Mucosa of descending colon (tissue), 3 donors: ENCODE results near the gene BCCIP. TPM values are rescaled to one million over a fixed set of nuclear protein-coding genes. Genes with fewer than 3 reads are reported as not detected.

Experiments
- ATAC-seq: fragments of 200-7000 bp; cut with Tn5 transposase; one replicate; pipeline ENCODE4 v1.9.1; 2020; ENCODE audit warnings: mild to moderate bottlenecking, moderate library complexity
- DNase-seq, 3 donors: peaks; one replicate each; pipeline ENCODE4 v3.0.0-alpha.2; 2020
- H3K36me3 ChIP-seq: fragments of 200-600 bp; one replicate; pipeline ENCODE4 v1.8.0; 2021; ENCODE audit warnings: low read depth, mild to moderate bottlenecking
- H3K4me1 ChIP-seq: fragments of 200-600 bp; one replicate; pipeline ENCODE4 v1.8.0; 2021; ENCODE audit warnings: low read depth, mild to moderate bottlenecking
- H3K4me3 ChIP-seq: fragments of 200-600 bp; one replicate; pipeline ENCODE4 v1.8.0; 2021; ENCODE audit warnings: mild to moderate bottlenecking
- H3K9me3 ChIP-seq: fragments of 200-600 bp; one replicate; pipeline ENCODE4 v1.8.0; 2021; ENCODE audit warnings: mild to moderate bottlenecking
- intact Hi-C, 2 donors: fragments of 100-400 bp; cut with DNase I in 1 of 2; cut with micrococcal nuclease in 1 of 2; formaldehyde crosslinking; loops; one replicate each; pipeline versions ENCODE4 v1.11.0 to v1.11.1; 2022; cut with DNase I, micrococcal nuclease
- total RNA-seq, 3 donors: library from RNA; stranded (reverse); fragmentation: NEBNext Ultra II Directional in 2 of 3; extraction: Animal tissue kit (Norgen Biotek cat#: 25700) in 2 of 3; gene quantifications; one replicate each; pipeline versions ENCODE4 v1.2.1 to v1.2.4, GENCODE V29; 2021 to 2023
- TF ChIP-seq, protein P1 (sequence below): fragments of 200-600 bp; IDR thresholded peaks from one replicate; pipeline ENCODE4 v1.8.0; 2022; ENCODE audit warnings: antibody characterized with exemption, mild to moderate bottlenecking
- donor health status: DM: no; HTN: no; CAD: no; lungs with moderate emphysema.
- donor health status: DM: no; HTN: no; CAD: no.
- donor health status: DM: no; HTN: yes; CAD: no.

Gene BCCIP
- total RNA-seq, 3 donors from 2014 or later: 30.7 to 48.2 (median 41.1) TPM

DNA sequence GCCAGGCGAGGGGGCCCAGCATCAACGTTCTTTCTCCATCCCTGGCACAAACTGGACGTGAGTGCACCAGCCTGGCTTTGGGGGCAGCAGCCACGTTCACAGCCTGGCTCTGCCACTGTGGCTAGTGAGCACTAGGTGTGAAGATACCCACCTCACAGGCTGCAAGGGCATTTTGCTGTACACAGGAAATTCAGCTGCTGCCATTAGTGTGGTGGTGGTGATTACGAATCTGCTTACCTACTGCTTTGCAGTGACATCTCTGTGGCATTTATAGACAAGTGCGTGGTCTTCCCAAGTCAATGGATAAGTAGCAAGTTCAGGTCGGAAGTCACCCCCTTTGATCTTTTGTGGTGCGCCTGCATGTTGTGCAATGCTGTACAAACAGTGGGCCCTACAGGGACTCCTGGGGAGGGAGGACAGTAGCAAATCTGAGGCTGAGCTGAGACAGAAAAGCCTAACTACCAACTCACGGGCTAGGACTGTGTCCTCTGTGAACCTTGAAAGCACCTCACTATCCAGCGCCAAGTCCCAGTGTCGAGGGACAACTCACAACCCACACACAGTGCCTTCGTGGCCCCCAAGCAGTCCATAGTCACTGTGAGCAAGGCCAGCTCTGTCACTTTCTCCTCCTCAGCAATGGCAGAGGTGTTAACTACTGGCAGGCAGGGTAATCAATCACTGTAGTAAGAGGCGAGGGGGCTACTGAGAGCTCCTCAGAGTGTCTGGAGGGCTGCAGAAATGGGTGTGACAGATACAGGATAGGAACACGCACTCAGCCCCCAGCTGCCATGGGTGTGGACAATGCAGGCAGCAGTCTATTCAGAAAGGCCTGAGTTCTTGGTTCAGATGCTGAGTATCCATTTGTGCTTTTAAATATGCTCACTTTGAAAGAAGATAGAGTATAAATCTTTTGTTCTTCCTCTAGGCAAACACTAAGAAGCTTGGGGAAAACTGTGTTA lies 30.7 kb upstream of the BCCIP start:
- TF ChIP-seq, protein P1, sequence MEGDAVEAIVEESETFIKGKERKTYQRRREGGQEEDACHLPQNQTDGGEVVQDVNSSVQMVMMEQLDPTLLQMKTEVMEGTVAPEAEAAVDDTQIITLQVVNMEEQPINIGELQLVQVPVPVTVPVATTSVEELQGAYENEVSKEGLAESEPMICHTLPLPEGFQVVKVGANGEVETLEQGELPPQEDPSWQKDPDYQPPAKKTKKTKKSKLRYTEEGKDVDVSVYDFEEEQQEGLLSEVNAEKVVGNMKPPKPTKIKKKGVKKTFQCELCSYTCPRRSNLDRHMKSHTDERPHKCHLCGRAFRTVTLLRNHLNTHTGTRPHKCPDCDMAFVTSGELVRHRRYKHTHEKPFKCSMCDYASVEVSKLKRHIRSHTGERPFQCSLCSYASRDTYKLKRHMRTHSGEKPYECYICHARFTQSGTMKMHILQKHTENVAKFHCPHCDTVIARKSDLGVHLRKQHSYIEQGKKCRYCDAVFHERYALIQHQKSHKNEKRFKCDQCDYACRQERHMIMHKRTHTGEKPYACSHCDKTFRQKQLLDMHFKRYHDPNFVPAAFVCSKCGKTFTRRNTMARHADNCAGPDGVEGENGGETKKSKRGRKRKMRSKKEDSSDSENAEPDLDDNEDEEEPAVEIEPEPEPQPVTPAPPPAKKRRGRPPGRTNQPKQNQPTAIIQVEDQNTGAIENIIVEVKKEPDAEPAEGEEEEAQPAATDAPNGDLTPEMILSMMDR: no peak
- H3K4me3 ChIP-seq: no peak overlapping the region
- H3K36me3 ChIP-seq: no peaks in the 10 kb centered on the region
- no peaks in the 10 kb centered on the region for H3K9me3 ChIP-seq
- ATAC-seq (no peak), DNase-seq (no peak)
- no peaks in the 10 kb centered on the region for H3K4me1 ChIP-seq
- intact Hi-C loops: no loop called here

DNA sequence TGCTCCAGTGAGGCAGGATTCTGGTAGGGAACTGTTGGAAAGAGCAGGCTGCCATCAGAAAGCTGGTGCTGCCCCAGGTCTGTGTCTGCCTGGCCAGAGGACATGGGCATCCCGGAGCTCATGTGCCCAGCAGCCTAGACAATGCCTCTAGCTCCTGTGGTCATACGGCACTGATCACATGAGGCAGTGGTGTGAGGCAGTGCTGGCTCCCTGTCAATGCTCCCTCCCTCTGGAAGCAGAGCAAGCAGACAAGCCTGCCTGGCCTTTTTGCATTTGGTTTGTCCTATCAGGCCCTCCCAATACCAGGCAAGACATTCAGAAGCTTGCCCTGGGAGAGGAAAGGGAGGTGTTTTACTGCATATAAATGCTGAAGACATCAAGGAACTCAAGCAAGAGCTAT lies 28.2 kb upstream of the BCCIP start:
- intact Hi-C loops: no loop called here
- no peaks in the 10 kb centered on the region for H3K36me3 ChIP-seq

DNA sequence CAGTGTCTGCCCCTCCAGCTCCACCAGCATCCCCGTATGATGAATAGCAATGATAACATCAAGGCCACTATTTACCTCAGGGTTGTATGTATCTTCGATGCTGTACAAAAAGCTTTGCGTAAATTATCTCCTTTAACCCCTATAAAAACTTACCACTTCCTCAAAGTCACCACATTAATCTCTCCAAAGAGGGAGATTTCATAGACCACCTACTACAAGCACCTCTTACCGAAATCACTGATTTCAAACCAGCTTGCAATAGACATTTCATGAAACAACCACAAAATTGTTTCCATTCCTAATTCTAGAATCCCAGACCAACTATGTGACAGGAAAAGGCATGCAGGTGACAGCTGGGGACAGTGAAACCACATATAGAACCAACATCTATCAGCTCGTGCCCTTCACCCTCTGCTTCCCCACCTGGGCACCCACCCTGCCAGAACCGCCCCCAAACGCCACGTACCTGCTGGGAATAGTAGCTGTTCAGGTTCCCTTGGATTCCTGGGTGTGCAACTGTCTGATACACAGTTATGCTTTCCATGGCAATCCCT lies 27.6 kb upstream of the BCCIP start:
- H3K9me3 ChIP-seq: no peaks in the 10 kb centered on the region
- H3K4me3 ChIP-seq: no peak overlapping the region
- no peaks in the 10 kb centered on the region for H3K4me1 ChIP-seq
- TF ChIP-seq, protein P1: no peak
- H3K36me3 ChIP-seq: no peaks in the 10 kb centered on the region
- DNase-seq (no peak), ATAC-seq (no peak)
- intact Hi-C loops: no loop called here

More for the DNA sequence above, 28.2 kb upstream of the BCCIP start:
- TF ChIP-seq, protein P1: no peak
- DNase-seq (no peak), ATAC-seq (no peak)
- Histone ChIP-seq H3K9me3 (no peaks in the 10 kb centered on the region), H3K4me3 (no peak overlapping the region), H3K4me1 (no peaks in the 10 kb centered on the region)

DNA sequence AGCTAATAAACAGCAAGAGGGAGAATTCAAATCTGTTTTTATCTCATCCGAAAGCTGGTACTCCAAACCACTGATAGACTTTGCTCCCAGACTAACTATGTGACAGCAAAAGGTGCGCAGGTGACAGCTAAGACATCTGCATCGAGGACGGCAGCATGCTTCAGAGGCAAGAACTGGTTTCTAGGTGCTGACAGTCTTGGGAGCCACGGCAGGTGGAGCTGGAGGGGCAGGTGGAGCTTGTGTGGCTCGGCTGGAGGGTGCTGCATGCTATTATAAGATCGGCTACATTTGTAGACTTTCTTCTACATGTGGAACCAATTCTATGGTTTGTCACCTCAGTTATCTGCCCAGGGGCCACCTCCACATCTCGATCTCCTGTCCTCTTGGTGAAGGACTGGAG lies 25.9 kb upstream of the BCCIP start:
- no peaks in the 10 kb centered on the region for H3K36me3 ChIP-seq
- intact Hi-C loops: no loop called here
- no peak overlapping the region for H3K4me3 ChIP-seq
- TF ChIP-seq, protein P1: no peak
- ATAC-seq (no peak), DNase-seq (no peak)
- no peaks in the 10 kb centered on the region for H3K9me3 ChIP-seq
- no peaks in the 10 kb centered on the region for H3K4me1 ChIP-seq

DNA sequence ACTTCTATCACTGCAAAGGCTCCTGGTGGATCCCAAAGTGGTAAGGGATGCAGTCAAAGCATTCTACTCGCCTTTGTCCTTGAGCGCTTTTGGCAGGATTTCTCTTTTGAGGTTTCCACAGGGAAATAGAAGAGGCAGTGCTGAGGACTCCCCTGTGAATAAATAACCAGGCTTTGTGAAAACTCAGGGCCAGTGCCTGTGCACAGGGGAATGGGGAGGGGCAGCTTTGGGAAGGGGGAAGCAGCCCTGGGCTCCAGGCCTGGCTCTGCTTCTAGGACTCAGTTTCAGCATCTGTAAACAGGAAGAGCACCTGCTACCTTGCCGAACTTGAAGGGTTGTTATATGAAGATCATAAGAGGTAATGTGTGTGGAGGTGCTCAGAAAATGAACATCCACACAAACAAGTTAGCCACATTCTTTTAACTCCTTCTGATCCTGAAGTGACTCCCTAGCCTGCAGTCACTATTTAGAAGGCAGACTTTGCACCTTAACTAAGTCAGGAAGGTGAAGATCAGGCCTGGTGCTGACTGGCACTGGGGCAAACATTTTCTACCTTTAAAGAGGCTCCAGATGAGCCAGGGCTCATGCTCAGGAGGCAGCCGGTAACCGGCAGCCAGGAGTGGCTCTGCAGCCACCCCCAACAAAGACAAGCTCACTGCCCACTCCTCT lies 25.2 kb upstream of the BCCIP start:
- H3K36me3 ChIP-seq: no peaks in the 10 kb centered on the region
- no peak overlapping the region for H3K4me3 ChIP-seq
- no peaks in the 10 kb centered on the region for H3K4me1 ChIP-seq
- TF ChIP-seq, protein P1: no peak
- intact Hi-C loops: no loop called here
- ATAC-seq (no peak), DNase-seq (no peak)
- H3K9me3 ChIP-seq: no peaks in the 10 kb centered on the region
